ENCODE data around the gene GNS.
"Not testable (repeated sequence)": the region's sequence is repeated elsewhere in the genome, so short reads cannot be mapped to it uniquely, and the experiment has no call there.

The GNS gene

DNA sequence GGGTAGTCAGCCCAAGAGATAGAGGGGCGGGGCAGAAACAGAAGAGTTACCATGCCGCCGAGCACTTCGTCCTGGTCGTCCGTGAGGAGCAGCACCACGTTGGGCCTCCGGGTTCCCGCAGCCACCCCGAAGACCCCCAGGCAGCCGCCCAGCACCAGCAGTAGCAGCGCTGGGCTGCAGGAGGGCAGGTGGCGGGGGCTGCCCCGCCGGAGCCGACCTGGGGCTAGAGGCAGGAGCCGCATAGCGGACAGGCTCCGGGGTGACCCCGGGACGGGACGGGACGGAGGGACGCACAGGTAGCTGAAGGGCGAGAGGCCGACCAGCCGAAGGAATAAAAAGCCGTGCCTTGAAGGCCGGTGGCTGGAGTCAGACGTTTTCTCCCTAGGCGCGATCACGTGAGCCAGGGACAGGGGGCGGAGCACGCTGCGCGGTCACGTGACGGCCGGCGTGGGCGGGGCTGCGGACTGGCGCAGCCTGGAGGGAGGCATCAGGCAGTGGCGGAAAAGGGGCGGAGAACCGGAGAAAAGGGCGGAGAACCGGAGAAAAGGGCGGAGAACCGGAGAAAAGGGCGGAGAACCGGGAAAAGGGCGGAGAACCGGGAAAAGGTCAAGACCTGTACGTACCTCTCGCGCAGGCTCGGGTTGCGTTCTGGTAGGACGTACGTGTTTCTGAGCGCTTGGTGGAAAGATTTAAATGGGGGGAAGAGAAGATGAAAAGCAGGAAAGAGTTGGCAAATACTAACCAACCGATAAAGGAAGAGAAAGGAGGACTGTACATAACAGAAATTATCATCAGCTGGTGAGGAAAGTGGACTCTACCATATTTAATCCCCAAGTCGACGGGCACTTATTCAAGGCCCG is at the start of gene GNS:
Gene GNS, minus strand, starts transcription at position 372 of the 860 bp plus-strand sequence. Its CDS starts 130 bp downstream, at position 242.
- ATAC-seq (ENCODE audit: low read depth) = peak; percentile 94
- DNase-seq (ENCODE audit: low spot score in 2 of 2) = peak; percentile 93 to 98
- Mint-ChIP-seq H3K4me3 (peak within 1 kb of the TSS; percentile 96), H3K36me3 (peaks cover 3% of the 10 kb centered on the region), H3K27me3 (peaks cover 1% of the 10 kb centered on the region), H3K27ac (peak within 1 kb of the TSS; percentile 93), H3K4me1 (peaks cover 27% of the 10 kb centered on the region), H3K9me3 (no peaks in the 10 kb centered on the region)

GRCh38 chr12:64808110-64808509 is 48.9 kb upstream of the GNS start:
- Mint-ChIP-seq H3K36me3 (no peaks in the 10 kb centered on the region), H3K4me3 (no peak overlapping the region), H3K27me3 (peaks cover 20% of the 10 kb centered on the region), H3K4me1 (peaks cover 3% of the 10 kb centered on the region), H3K9me3 (no peaks in the 10 kb centered on the region), H3K27ac (no peak overlapping the region)
- DNase-seq (ENCODE audit: low spot score in 2 of 2) = no peak
- no peak for ATAC-seq (ENCODE audit: low read depth)

GRCh38 chr12:64806593-64807460 is 47.6 kb upstream of the GNS start:
- H3K4me3 Mint-ChIP-seq = no peak overlapping the region
- H3K27me3 Mint-ChIP-seq = peaks cover 20% of the 10 kb centered on the region
- ATAC-seq (ENCODE audit: low read depth) (no peak), DNase-seq (ENCODE audit: low spot score in 2 of 2) (no peak)
- H3K4me1 Mint-ChIP-seq = peaks cover 3% of the 10 kb centered on the region
- H3K36me3 Mint-ChIP-seq = no peaks in the 10 kb centered on the region
- no peaks in the 10 kb centered on the region for H3K9me3 Mint-ChIP-seq
- no peak overlapping the region for H3K27ac Mint-ChIP-seq

DNA sequence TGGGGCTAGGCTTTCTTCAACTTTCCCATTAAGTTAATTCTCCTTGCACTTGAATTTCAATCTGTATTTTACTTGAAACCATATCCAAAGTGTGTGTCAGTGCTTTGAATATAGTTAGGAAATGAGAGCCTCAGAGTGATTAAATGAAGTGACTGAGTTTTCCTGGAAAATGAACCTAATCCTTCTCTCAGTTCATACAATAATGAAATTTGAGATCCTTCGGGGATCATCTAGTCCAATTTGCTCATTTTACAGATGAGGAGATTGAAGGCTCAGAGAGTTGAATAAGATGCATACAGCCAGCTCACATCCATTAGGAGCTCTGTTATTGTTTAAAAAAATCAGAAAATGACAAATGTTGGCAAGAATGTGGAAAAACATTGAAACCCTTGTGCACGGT is 47.0 kb upstream of the GNS start:
- ATAC-seq (ENCODE audit: low read depth) (no peak), DNase-seq (ENCODE audit: low spot score in 2 of 2) (no peak)
- Mint-ChIP-seq H3K4me1 (peaks cover 3% of the 10 kb centered on the region), H3K9me3 (no peaks in the 10 kb centered on the region), H3K36me3 (no peaks in the 10 kb centered on the region), H3K4me3 (no peak overlapping the region), H3K27me3 (peaks cover 21% of the 10 kb centered on the region), H3K27ac (no peak overlapping the region)

DNA sequence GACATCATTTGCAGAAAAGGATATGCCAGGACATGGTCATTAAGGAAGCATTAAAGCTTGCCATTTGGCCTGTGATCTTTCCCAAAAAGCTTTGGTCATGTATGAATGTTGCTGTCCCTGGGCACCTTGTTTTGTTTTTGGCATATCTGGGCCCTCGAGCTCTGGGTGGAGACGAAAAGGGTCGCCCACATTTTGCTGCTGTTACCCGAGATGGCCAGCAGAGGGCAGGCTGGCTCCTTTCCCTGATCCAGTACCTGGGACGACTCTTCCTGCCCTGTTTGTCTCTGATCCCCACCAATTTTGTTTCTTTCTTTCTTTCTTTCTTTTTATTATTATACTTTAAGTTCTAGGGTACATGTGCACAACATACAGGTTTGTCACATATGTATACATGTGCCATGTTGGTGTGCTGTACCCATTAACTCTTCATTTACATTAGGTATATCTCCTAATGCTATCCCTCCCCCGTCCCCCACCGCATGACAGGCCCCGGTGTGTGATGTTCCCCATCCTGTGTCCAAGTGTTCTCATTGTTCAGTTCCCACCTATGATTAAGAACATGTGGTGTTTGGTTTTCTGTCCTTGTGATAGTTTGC is 43.1 kb upstream of the GNS start:
- H3K4me3 Mint-ChIP-seq, H3K36me3 Mint-ChIP-seq, H3K27ac Mint-ChIP-seq, H3K4me1 Mint-ChIP-seq, H3K9me3 Mint-ChIP-seq: not testable (repeated sequence)
- H3K27me3 Mint-ChIP-seq = peaks cover 23% of the 10 kb centered on the region
- ATAC-seq (ENCODE audit: low read depth) = peak; percentile 48
- peak; percentile 37 to 60 for DNase-seq (ENCODE audit: low spot score in 2 of 2)

DNA sequence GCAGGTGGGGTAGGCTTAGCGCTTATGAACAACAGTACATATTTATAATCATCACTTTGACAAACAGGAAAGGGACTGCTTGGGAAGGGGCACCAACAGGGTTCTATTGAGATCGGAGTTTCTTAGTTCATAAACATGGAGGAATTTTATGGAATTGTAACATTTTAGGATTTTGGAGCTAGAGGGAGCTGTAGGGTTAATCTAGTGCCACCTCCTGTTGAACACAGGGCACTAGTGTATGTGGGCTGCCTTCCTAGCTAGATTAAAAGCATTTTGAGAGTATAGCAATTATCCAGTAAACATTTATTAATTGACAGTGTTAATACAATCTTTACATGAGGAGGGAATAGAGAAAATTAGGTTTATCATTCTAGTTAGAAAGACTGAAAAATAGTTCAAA is 42.2 kb upstream of the GNS start:
- no peak overlapping the region for H3K27ac Mint-ChIP-seq
- H3K4me3 Mint-ChIP-seq = no peak overlapping the region
- no peak for ATAC-seq (ENCODE audit: low read depth)
- H3K27me3 Mint-ChIP-seq = peaks cover 17% of the 10 kb centered on the region
- no peaks in the 10 kb centered on the region for H3K36me3 Mint-ChIP-seq
- DNase-seq (ENCODE audit: low spot score in 2 of 2) = no peak
- H3K4me1 Mint-ChIP-seq = no peaks in the 10 kb centered on the region
- no peaks in the 10 kb centered on the region for H3K9me3 Mint-ChIP-seq

- H3K36me3 Mint-ChIP-seq = no peaks in the 10 kb centered on the region
- H3K9me3 Mint-ChIP-seq = no peaks in the 10 kb centered on the region
- peaks cover 16% of the 10 kb centered on the region for H3K27me3 Mint-ChIP-seq
These were observed 41.4 kb upstream of the GNS start for GRCh38 chr12:64800640-64801039.

GRCh38 chr12:64798165-64798564 is 39.0 kb upstream of the GNS start:
- DNase-seq (ENCODE audit: low spot score in 2 of 2) (no peak), ATAC-seq (ENCODE audit: low read depth) (no peak)
- Mint-ChIP-seq H3K27ac (no peak overlapping the region), H3K4me3 (no peak overlapping the region), H3K27me3 (peaks cover 20% of the 10 kb centered on the region), H3K36me3 (peaks cover 2% of the 10 kb centered on the region), H3K9me3 (no peaks in the 10 kb centered on the region), H3K4me1 (no peaks in the 10 kb centered on the region)

More at GRCh38 chr12:64800640-64801039, 41.4 kb upstream of the GNS start:
- H3K4me3 Mint-ChIP-seq = no peak overlapping the region
- H3K4me1 Mint-ChIP-seq = no peaks in the 10 kb centered on the region
- H3K27ac Mint-ChIP-seq = no peak overlapping the region
- DNase-seq (ENCODE audit: low spot score in 2 of 2) (no peak), ATAC-seq (ENCODE audit: low read depth) (no peak)

DNA sequence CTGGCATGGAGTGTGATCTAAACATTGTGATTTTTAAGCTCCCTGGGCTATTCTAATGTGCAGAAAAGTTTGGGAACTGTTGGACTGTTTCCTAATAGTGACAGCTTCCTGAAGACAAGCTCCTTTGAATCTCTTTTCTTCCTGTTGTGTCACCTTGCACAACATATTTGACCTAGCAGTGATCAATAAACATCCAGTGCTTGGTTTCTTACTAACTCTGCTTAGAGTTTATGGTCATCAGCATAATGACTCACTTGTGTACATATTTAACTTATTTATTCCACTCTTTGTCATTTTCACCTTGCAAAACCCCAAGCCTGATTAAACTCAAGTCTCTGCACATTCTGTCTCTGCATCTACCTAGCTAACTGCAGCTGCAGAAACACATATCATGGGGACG is 38.0 kb upstream of the GNS start:
- Mint-ChIP-seq H3K36me3 (peaks cover 2% of the 10 kb centered on the region), H3K4me3 (no peak overlapping the region), H3K9me3 (no peaks in the 10 kb centered on the region), H3K27me3 (peaks cover 20% of the 10 kb centered on the region), H3K27ac (no peak overlapping the region), H3K4me1 (no peaks in the 10 kb centered on the region)
- ATAC-seq (ENCODE audit: low read depth) (no peak), DNase-seq (ENCODE audit: low spot score in 2 of 2) (no peak)

- no peak overlapping the region for H3K4me3 Mint-ChIP-seq
- peaks cover 20% of the 10 kb centered on the region for H3K27me3 Mint-ChIP-seq
- no peaks in the 10 kb centered on the region for H3K9me3 Mint-ChIP-seq
- peak; percentile 58 to 59 for DNase-seq (ENCODE audit: low spot score in 2 of 2)
- H3K27ac Mint-ChIP-seq = no peak overlapping the region
- peaks cover 2% of the 10 kb centered on the region for H3K36me3 Mint-ChIP-seq
- H3K4me1 Mint-ChIP-seq = no peaks in the 10 kb centered on the region
- ATAC-seq (ENCODE audit: low read depth) = peak; percentile 96
These were observed 37.1 kb upstream of the GNS start for GRCh38 chr12:64796205-64796845.

DNA sequence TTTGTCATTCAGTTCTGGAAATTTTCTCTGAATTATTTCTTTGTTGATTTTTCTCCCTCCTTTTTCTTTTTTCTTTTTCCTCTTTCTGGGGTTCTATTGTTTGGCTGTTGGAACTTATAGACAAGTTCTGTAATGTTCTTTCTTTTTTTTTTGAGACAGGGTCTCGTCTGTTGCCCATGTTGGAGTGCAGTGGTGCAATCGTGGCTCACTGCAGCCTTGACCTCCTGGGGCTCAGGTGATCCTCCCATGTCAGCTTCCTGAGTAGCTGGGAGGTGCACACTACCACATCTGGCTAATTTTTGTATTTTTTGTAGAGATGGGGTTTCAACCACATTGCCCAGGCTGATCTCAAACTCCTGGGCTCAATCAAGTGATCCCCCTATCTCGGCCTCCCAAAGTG is 35.1 kb upstream of the GNS start:
- Mint-ChIP-seq H3K9me3 (no peaks in the 10 kb centered on the region), H3K36me3 (peaks cover 2% of the 10 kb centered on the region), H3K4me1 (no peaks in the 10 kb centered on the region), H3K27ac (no peak overlapping the region), H3K27me3 (peaks cover 8% of the 10 kb centered on the region), H3K4me3 (no peak overlapping the region)
- DNase-seq (ENCODE audit: low spot score in 2 of 2) = no peak
- no peak for ATAC-seq (ENCODE audit: low read depth)

DNA sequence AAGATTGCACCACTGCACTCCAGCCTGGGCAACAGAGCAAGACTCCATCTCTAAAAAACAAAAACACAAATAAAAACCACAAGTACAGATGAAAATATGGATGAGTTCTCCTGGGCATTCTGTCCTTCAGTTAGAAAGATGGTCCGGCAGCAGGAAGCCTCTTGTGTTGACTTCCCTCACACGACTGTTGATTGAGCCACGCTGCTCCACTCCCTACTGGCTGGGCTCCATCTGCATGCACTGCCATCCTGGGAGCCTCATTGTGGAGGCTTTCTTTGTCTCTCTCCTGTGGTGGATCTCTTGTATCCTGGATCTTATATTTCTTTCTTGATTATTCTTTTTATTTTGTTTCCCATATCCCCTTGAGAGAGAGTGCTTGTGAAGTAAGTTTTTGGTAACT is 34.4 kb upstream of the GNS start:
- ATAC-seq (ENCODE audit: low read depth) = no peak
- H3K4me3 Mint-ChIP-seq = no peak overlapping the region
- peaks cover 2% of the 10 kb centered on the region for H3K36me3 Mint-ChIP-seq
- peaks cover 8% of the 10 kb centered on the region for H3K27me3 Mint-ChIP-seq
- no peak overlapping the region for H3K27ac Mint-ChIP-seq
- DNase-seq (ENCODE audit: low spot score in 2 of 2) = no peak
- H3K4me1 Mint-ChIP-seq = no peaks in the 10 kb centered on the region
- no peaks in the 10 kb centered on the region for H3K9me3 Mint-ChIP-seq

GRCh38 chr12:64792128-64792527 is 32.9 kb upstream of the GNS start:
- H3K27ac Mint-ChIP-seq = no peak overlapping the region
- no peaks in the 10 kb centered on the region for H3K4me1 Mint-ChIP-seq

More at GRCh38 chr12:64792128-64792527, 32.9 kb upstream of the GNS start:
- Mint-ChIP-seq H3K9me3 (no peaks in the 10 kb centered on the region), H3K36me3 (peaks cover 2% of the 10 kb centered on the region), H3K27me3 (peaks cover 5% of the 10 kb centered on the region), H3K4me3 (no peak overlapping the region)
- DNase-seq (ENCODE audit: low spot score in 2 of 2) = no peak
- ATAC-seq (ENCODE audit: low read depth) = no peak
